GM23338 (cell line): ENCODE results near the gene TCF7. TPM values are rescaled to one million over a fixed set of nuclear protein-coding genes. Genes with fewer than 3 reads are reported as not detected.

ENCODE experiments used
- ATAC-seq: fragments of 200-7000 bp; cut with Tn5 transposase; 3 replicates; pipeline ENCODE4 v1.9.1; 2020
- DNase-seq: peaks from one replicate; pipeline ENCODE4 v3.0.0-alpha.2; 2015; ENCODE audit warnings: low spot score
- H2AFZ ChIP-seq: fragments of 200-600 bp; sonication (generic); 2 replicates; pipeline ENCODE4 v1.8.0; 2016; ENCODE audit warnings: antibody characterized with exemption, mild to moderate bottlenecking, moderate library complexity
- H3F3A ChIP-seq: fragments of 200-600 bp; sonication (generic); replicated peaks from 2 replicates; pipeline ENCODE4 v1.8.0; 2017; ENCODE audit warnings: antibody characterized with exemption, mixed run types, low read depth
- H3K27ac ChIP-seq: fragments of 200-600 bp; sonication (generic); 2 replicates; pipeline ENCODE4 v1.6.1; 2016; ENCODE audit warnings: low read depth
- H3K27me3 ChIP-seq: fragments of 200-600 bp; sonication (generic); 2 replicates; pipeline ENCODE4 v1.8.0; 2016; ENCODE audit warnings: mild to moderate bottlenecking, mixed run types, moderate library complexity; ENCODE audit not compliant: insufficient read depth
- H3K36me3 ChIP-seq: fragments of 200-600 bp; sonication (generic); 2 replicates; pipeline ENCODE4 v1.8.0; 2016; ENCODE audit warnings: mild to moderate bottlenecking; ENCODE audit not compliant: insufficient read depth
- H3K4me1 ChIP-seq: fragments of 200-600 bp; sonication (generic); 2 replicates; pipeline ENCODE4 v1.8.0; 2016; ENCODE audit warnings: mild to moderate bottlenecking, moderate library complexity; ENCODE audit not compliant: insufficient read depth
- H3K4me2 ChIP-seq: fragments of 200-600 bp; sonication (generic); 2 replicates; pipeline ENCODE4 v1.7.1; 2017; ENCODE audit warnings: mixed run types
- H3K4me3 ChIP-seq: fragments of 200-600 bp; sonication (generic); 2 replicates; pipeline ENCODE4 v1.6.1; 2016; ENCODE audit warnings: mixed run types
- H3K79me2 ChIP-seq: fragments of 200-600 bp; sonication (generic); replicated peaks from 2 replicates; pipeline ENCODE4 v1.8.0; 2017; ENCODE audit warnings: mild to moderate bottlenecking; ENCODE audit not compliant: insufficient read depth
- H3K9me2 ChIP-seq: fragments of 200-600 bp; sonication (generic); 2 replicates; pipeline ENCODE4 v1.8.0; 2017; ENCODE audit not compliant: insufficient read depth
- H4K20me1 ChIP-seq: fragments of 200-600 bp; sonication (generic); replicated peaks from 2 replicates; pipeline ENCODE4 v1.8.0; 2017; ENCODE audit warnings: mild to moderate bottlenecking; ENCODE audit not compliant: insufficient read depth
- H3K27ac Mint-ChIP-seq: 2 replicates; pipeline ENCODE4 v1.8.0; 2020; ENCODE audit warnings: inconsistent platforms, mild to moderate bottlenecking, moderate library complexity, mixed read lengths
- H3K27me3 Mint-ChIP-seq: 3 replicates; pipeline ENCODE4 v1.8.0; 2022; ENCODE audit warnings: low read depth, mild to moderate bottlenecking, moderate library complexity, mixed read lengths, inconsistent platforms; ENCODE audit not compliant: insufficient read depth, poor library complexity
- H3K36me3 Mint-ChIP-seq: 3 replicates; pipeline ENCODE4 v1.8.0; 2021; ENCODE audit warnings: low read depth, mild to moderate bottlenecking, inconsistent platforms, moderate library complexity, mixed read lengths
- H3K4me1 Mint-ChIP-seq: 3 replicates; pipeline ENCODE4 v1.8.0; 2020; ENCODE audit warnings: mild to moderate bottlenecking, inconsistent platforms, mixed read lengths
- H3K4me3 Mint-ChIP-seq: 3 replicates; pipeline ENCODE4 v1.8.0; 2021; ENCODE audit warnings: moderate library complexity, mild to moderate bottlenecking, inconsistent platforms, mixed read lengths
- H3K9me3 Mint-ChIP-seq: 3 replicates; pipeline ENCODE4 v1.8.0; 2020; ENCODE audit warnings: moderate library complexity, mild to moderate bottlenecking, inconsistent platforms, mixed read lengths
- CREB1 ChIP-seq: fragments of 250-450 bp; sonication (Bioruptor Pico); IDR thresholded peaks from 2 replicates; pipeline ENCODE4 v1.5.0; 2020; ENCODE audit warnings: low read depth, mild to moderate bottlenecking, moderate library complexity
- EZH2 ChIP-seq: fragments of 200-600 bp; sonication (generic); IDR thresholded peaks from one replicate; pipeline ENCODE4 v1.8.0; 2017; ENCODE audit warnings: antibody characterized with exemption, mild to moderate bottlenecking, low read depth; ENCODE audit not compliant: unreplicated experiment
- EZH2phosphoT487 ChIP-seq: fragments of 200-600 bp; sonication (generic); IDR thresholded peaks from one replicate; pipeline ENCODE4 v1.8.1; 2018; ENCODE audit warnings: antibody characterized with exemption; ENCODE audit not compliant: unreplicated experiment
- JUNB ChIP-seq: IDR thresholded peaks from one replicate; pipeline ENCODE4 v1.6.1; 2016; ENCODE audit warnings: antibody characterized with exemption; ENCODE audit not compliant: unreplicated experiment
- NANOG ChIP-seq: IDR thresholded peaks from 2 replicates; pipeline ENCODE4 v1.6.1; 2016; ENCODE audit warnings: antibody characterized with exemption, borderline replicate concordance
- POLR2AphosphoS5 ChIP-seq: IDR thresholded peaks from 2 replicates; pipeline ENCODE4 v1.6.1; 2016; ENCODE audit warnings: antibody characterized with exemption, low read depth
- STAT1 ChIP-seq: IDR thresholded peaks from one replicate; pipeline ENCODE4 v1.6.1; 2016; ENCODE audit warnings: antibody characterized with exemption; ENCODE audit not compliant: unreplicated experiment
- ZNF114 ChIP-seq: fragments of 250-450 bp; sonication (Bioruptor Pico); IDR thresholded peaks from 2 replicates; pipeline ENCODE4 v1.5.0; 2020; ENCODE audit warnings: mild to moderate bottlenecking, moderate library complexity
- ZNF331 ChIP-seq: fragments of 250-450 bp; sonication (Bioruptor Pico); IDR thresholded peaks from 2 replicates; pipeline ENCODE4 v1.5.0; 2020; ENCODE audit warnings: low read depth, mild to moderate bottlenecking, moderate library complexity
- polyA plus RNA-seq: library from polyadenylated mRNA; unstranded; fragments of >200 nt; fragmentation: Nextera tagmentation; extraction: Ambion mirVana; gene quantifications from 2 replicates; pipeline ENCODE4 v1.2.1, GENCODE V29; 2016
- total RNA-seq: library from RNA; depleted of rRNA; stranded (reverse); fragments of >200 nt; shearing (Covaris generic); gene quantifications from 2 replicates; pipeline ENCODE4 v1.2.3, GENCODE V29; 2014
- TF ChIP-seq, protein P1 (sequence below): IDR thresholded peaks from one replicate; pipeline ENCODE4 v1.6.1; 2018; ENCODE audit warnings: antibody characterized with exemption; ENCODE audit not compliant: unreplicated experiment
- TF ChIP-seq, protein P2 (sequence below), 2 experiments: fragments of 200-600 bp in 1 of 2; sonication (generic) in 1 of 2; conservative IDR thresholded peaks; 2 replicates each; pipeline versions ENCODE4 v1.5.1 to v1.6.1; 2016 to 2017; ENCODE audit warnings: antibody characterized with exemption in 2 of 2, low read depth in 2 of 2, mild to moderate bottlenecking in 2 of 2, moderate library complexity in 1 of 2
- TF ChIP-seq, protein P3 (sequence below): fragments of 250-450 bp; sonication (Bioruptor Pico); IDR thresholded peaks from 2 replicates; pipeline ENCODE4 v1.5.0; 2020; ENCODE audit warnings: mild to moderate bottlenecking, moderate library complexity
- TF ChIP-seq, protein P4 (sequence below): IDR thresholded peaks from 2 replicates; pipeline ENCODE4 v1.6.1; 2016; ENCODE audit warnings: antibody characterized with exemption

The TCF7 gene
- total and polyA plus RNA-seq, 2 experiments from 2014 or later: 5.6 to 8.1 TPM

DNA sequence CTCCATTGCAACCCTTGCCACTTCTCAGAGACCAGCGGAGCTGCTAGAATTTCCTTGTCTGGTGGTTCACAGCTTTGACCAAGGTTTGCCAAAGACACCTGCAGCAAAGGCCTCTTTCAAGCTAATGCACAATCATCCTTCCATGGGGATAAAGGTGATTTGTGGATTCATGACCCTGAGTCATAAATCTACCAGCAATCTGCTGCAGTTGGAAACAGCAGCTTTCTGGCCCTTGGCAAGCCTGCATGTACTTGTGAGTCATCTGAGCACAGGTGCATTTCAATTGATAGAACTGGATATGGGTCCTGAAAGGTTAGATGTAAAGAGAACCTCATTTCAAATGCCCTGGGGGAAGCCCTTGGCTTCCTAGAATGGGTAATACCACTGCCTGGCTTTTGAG lies 21.6 kb upstream of the TCF7 start:
- no peak overlapping the region for H2AFZ ChIP-seq
- H3K36me3 ChIP-seq: no peaks in the 10 kb centered on the region
- no peaks in the 10 kb centered on the region for H3K9me3 Mint-ChIP-seq
- no peaks in the 10 kb centered on the region for H3K36me3 Mint-ChIP-seq
- H3K9me2 ChIP-seq: no peaks in the 10 kb centered on the region
- H3F3A ChIP-seq: no peaks in the 10 kb centered on the region
- no peak overlapping the region for H3K4me3 ChIP-seq
- no peak overlapping the region for H3K27ac Mint-ChIP-seq
- no peaks in the 10 kb centered on the region for H3K4me1 ChIP-seq
- 0 out of 2 replicates have a peak, but pooled peaks cover 3% of the 10 kb centered on the region for H3K27me3 ChIP-seq
- peaks cover 19% of the 10 kb centered on the region for H3K4me1 Mint-ChIP-seq
- H3K27ac ChIP-seq: no peak overlapping the region
- no peaks in the 10 kb centered on the region for H3K79me2 ChIP-seq
- no peak overlapping the region for H3K4me3 Mint-ChIP-seq
- no peaks in the 10 kb centered on the region for H4K20me1 ChIP-seq
- TF ChIP-seq CREB1 (CRISPR knock-in tag): no peak
- no peak for TF ChIP-seq NANOG
- TF ChIP-seq JUNB: no peak
- TF ChIP-seq, protein P1, sequence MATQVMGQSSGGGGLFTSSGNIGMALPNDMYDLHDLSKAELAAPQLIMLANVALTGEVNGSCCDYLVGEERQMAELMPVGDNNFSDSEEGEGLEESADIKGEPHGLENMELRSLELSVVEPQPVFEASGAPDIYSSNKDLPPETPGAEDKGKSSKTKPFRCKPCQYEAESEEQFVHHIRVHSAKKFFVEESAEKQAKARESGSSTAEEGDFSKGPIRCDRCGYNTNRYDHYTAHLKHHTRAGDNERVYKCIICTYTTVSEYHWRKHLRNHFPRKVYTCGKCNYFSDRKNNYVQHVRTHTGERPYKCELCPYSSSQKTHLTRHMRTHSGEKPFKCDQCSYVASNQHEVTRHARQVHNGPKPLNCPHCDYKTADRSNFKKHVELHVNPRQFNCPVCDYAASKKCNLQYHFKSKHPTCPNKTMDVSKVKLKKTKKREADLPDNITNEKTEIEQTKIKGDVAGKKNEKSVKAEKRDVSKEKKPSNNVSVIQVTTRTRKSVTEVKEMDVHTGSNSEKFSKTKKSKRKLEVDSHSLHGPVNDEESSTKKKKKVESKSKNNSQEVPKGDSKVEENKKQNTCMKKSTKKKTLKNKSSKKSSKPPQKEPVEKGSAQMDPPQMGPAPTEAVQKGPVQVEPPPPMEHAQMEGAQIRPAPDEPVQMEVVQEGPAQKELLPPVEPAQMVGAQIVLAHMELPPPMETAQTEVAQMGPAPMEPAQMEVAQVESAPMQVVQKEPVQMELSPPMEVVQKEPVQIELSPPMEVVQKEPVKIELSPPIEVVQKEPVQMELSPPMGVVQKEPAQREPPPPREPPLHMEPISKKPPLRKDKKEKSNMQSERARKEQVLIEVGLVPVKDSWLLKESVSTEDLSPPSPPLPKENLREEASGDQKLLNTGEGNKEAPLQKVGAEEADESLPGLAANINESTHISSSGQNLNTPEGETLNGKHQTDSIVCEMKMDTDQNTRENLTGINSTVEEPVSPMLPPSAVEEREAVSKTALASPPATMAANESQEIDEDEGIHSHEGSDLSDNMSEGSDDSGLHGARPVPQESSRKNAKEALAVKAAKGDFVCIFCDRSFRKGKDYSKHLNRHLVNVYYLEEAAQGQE: no peak
- TF ChIP-seq, protein P2, sequence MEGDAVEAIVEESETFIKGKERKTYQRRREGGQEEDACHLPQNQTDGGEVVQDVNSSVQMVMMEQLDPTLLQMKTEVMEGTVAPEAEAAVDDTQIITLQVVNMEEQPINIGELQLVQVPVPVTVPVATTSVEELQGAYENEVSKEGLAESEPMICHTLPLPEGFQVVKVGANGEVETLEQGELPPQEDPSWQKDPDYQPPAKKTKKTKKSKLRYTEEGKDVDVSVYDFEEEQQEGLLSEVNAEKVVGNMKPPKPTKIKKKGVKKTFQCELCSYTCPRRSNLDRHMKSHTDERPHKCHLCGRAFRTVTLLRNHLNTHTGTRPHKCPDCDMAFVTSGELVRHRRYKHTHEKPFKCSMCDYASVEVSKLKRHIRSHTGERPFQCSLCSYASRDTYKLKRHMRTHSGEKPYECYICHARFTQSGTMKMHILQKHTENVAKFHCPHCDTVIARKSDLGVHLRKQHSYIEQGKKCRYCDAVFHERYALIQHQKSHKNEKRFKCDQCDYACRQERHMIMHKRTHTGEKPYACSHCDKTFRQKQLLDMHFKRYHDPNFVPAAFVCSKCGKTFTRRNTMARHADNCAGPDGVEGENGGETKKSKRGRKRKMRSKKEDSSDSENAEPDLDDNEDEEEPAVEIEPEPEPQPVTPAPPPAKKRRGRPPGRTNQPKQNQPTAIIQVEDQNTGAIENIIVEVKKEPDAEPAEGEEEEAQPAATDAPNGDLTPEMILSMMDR (conservative IDR thresholded peaks at IDR 0.05; ENCODE audit: low read depth in 2 of 2): no peak
- TF ChIP-seq STAT1: no peak
- TF ChIP-seq POLR2AphosphoS5: no peak
- no peak for TF ChIP-seq EZH2
- TF ChIP-seq ZNF114 (CRISPR knock-in tag): no peak
- no peak for TF ChIP-seq EZH2phosphoT487
- TF ChIP-seq, protein P3, sequence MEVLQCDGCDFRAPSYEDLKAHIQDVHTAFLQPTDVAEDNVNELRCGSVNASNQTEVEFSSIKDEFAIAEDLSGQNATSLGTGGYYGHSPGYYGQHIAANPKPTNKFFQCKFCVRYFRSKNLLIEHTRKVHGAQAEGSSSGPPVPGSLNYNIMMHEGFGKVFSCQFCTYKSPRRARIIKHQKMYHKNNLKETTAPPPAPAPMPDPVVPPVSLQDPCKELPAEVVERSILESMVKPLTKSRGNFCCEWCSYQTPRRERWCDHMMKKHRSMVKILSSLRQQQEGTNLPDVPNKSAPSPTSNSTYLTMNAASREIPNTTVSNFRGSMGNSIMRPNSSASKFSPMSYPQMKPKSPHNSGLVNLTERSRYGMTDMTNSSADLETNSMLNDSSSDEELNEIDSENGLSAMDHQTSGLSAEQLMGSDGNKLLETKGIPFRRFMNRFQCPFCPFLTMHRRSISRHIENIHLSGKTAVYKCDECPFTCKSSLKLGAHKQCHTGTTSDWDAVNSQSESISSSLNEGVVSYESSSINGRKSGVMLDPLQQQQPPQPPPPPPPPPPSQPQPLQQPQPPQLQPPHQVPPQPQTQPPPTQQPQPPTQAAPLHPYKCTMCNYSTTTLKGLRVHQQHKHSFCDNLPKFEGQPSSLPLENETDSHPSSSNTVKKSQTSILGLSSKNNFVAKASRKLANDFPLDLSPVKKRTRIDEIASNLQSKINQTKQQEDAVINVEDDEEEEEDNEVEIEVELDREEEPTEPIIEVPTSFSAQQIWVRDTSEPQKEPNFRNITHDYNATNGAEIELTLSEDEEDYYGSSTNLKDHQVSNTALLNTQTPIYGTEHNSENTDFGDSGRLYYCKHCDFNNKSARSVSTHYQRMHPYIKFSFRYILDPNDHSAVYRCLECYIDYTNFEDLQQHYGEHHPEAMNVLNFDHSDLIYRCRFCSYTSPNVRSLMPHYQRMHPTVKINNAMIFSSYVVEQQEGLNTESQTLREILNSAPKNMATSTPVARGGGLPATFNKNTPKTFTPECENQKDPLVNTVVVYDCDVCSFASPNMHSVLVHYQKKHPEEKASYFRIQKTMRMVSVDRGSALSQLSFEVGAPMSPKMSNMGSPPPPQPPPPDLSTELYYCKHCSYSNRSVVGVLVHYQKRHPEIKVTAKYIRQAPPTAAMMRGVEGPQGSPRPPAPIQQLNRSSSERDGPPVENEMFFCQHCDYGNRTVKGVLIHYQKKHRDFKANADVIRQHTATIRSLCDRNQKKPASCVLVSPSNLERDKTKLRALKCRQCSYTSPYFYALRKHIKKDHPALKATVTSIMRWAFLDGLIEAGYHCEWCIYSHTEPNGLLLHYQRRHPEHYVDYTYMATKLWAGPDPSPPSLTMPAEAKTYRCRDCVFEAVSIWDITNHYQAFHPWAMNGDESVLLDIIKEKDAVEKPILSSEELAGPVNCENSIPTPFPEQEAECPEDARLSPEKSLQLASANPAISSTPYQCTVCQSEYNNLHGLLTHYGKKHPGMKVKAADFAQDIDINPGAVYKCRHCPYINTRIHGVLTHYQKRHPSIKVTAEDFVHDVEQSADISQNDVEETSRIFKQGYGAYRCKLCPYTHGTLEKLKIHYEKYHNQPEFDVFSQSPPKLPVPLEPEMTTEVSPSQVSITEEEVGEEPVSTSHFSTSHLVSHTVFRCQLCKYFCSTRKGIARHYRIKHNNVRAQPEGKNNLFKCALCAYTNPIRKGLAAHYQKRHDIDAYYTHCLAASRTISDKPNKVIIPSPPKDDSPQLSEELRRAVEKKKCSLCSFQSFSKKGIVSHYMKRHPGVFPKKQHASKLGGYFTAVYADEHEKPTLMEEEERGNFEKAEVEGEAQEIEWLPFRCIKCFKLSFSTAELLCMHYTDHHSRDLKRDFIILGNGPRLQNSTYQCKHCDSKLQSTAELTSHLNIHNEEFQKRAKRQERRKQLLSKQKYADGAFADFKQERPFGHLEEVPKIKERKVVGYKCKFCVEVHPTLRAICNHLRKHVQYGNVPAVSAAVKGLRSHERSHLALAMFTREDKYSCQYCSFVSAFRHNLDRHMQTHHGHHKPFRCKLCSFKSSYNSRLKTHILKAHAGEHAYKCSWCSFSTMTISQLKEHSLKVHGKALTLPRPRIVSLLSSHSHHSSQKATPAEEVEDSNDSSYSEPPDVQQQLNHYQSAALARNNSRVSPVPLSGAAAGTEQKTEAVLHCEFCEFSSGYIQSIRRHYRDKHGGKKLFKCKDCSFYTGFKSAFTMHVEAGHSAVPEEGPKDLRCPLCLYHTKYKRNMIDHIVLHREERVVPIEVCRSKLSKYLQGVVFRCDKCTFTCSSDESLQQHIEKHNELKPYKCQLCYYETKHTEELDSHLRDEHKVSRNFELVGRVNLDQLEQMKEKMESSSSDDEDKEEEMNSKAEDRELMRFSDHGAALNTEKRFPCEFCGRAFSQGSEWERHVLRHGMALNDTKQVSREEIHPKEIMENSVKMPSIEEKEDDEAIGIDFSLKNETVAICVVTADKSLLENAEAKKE (CRISPR knock-in tag): no peak
- TF ChIP-seq, protein P4, sequence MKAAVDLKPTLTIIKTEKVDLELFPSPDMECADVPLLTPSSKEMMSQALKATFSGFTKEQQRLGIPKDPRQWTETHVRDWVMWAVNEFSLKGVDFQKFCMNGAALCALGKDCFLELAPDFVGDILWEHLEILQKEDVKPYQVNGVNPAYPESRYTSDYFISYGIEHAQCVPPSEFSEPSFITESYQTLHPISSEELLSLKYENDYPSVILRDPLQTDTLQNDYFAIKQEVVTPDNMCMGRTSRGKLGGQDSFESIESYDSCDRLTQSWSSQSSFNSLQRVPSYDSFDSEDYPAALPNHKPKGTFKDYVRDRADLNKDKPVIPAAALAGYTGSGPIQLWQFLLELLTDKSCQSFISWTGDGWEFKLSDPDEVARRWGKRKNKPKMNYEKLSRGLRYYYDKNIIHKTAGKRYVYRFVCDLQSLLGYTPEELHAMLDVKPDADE: no peak
- no peak for TF ChIP-seq ZNF331 (CRISPR knock-in tag)
- DNase-seq (no peak), ATAC-seq (no peak)
- peaks cover 10% of the 10 kb centered on the region for H3K27me3 Mint-ChIP-seq
- H3K4me2 ChIP-seq: no peak overlapping the region
